Fibroblast of the conjunctiva (primary cell): ENCODE results near the gene ISM2.

Source experiments
- DNase-seq: peaks from one replicate; pipeline ENCODE4 v3.0.0-alpha.2; 2010; ENCODE audit warnings: low read depth

ISM2 gene

DNA sequence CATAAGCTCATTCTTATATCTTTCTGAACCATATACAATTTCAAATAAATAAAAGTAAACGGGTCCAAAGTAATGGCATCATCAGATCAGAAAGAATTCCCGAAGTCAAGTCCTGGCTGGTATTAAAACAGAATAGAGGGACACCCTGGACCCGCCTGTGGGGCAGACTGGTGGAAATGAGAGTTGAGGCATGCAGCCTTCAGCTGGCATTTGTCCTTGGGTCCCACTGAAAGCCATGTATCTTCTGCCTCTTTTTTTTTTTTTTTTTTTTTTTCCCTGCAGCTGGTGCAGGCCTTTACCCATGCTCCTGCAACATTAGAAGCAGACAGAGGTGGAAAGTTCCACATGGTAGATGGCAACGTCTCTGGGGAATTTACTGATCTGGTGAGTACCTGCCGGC lies 30.8 kb downstream of the ISM2 start:
- no peak for DNase-seq

DNA sequence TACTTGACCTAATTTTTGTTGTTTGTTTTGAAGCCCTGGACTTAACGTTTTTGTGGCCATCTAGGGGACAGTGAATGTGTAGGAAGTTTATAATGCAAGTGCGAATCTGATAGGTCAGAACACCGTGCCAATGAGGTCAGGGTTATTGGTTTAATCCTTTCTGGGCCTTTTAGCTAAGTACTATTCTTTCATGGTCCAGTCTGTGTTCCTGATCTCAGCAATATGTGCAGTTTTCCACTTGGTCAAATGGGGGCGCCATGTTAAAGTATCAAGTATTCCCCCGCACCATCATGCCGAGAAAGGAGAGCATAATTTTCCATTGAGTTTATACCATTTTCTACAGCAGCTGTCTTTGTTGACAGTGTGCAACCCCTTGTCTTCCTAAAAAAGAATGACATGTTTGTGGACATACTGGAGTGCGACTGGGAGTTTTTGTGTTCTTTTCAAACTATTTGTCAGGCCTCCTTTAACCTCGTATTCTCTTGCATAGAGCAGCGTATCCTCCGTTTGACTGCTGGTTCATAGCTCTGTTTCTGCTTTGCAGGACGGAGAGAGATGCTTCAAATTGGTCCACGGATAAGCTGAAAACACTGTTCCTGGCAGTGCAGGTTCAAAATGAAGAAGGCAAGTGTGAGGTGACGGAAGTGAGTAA lies 39.4 kb downstream of the ISM2 start:
- peak; percentile 63 for DNase-seq

DNA sequence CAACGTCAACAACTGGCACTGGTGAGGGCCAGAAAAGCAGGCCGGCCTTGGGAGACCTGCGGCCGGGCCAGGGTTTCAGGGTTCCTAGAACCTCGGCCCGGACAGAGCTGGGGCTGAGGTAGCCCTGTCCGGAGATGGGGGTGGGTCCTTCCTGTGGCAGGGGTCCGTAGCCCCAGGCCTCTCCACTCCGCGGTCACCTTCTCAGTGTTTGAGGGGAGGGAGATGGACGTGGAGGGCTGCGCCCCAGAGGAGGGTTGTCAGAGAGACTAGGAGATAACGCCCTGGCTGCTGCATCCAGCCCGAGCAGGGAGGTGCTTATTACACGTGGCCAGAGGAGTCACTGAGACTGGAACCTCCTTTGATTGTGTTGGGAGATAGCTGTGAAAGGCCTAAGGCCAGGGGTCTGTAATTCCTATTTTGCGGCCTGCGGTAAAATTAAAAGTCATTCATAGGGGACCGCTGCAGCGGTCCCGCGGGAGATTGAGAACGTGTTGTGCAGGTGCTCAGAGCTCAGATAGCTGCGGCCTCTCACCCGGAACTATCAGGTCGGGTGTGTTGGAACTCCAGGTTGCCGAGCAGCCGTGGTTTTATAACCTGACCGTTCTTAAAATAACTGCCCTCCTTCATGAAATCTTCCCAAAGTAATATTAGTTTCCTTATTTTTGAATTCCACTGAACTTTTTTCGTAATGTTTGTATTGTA lies 40.2 kb downstream of the ISM2 start:
- no peak for DNase-seq

GRCh38 chr14:77457522-77458248 lies 40.9 kb downstream of the ISM2 start, which contains the start of the genes AHSA1 and VIPAS39:
Gene AHSA1, plus strand, starts transcription at chr14:77458093. Its CDS starts 97 bp downstream, at chr14:77458190.
Gene VIPAS39, minus strand, starts transcription at chr14:77457601. Its CDS starts 3,499 bp downstream, at chr14:77454102.
- DNase-seq: peak; percentile 99

GRCh38 chr14:77457115-77457521 lies 41.5 kb downstream of the ISM2 start:
- no peak for DNase-seq

GRCh38 chr14:77455966-77456640 lies 42.5 kb downstream of the ISM2 start:
- no peak for DNase-seq

- DNase-seq: no peak
Observed at GRCh38 chr14:77442196-77442595, 56.4 kb downstream of the ISM2 start.

DNA sequence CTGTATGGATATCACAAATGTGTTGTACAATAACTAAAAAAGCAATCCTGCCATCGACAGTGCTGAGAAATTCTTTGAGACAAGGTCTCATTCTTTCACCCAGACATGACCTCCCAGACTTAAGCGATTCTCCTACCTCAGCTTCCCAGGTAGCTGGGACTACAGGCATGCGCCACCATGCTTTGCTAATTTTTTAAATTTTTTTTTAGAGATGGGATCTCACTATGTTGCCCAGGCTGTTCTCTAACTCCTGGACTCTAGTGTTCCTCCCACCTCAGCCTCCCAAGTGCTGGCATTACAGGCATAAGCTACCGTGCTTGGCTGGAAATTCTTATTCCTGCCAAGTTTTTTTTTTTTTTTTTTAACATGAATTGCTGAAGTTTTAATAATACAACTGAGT lies 58.8 kb downstream of the ISM2 start:
- DNase-seq: no peak

DNA sequence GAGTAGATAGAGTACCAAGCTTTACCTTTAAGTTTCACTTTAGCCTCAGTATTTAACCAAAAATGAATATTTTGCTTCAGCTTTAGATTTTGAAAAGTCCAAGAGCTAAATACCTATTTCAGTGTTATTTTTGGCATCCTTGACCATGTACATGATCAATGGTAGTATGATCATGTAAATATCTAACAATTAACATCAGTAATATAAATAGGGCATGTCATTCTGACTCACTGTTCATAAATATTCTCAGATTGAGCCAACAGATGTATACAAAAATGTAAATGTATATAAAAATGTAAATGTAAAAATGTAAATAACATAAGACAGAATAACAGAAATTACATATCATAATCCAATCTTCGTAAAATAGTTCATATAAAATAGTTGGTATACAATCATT lies 60.0 kb downstream of the ISM2 start:
- no peak for DNase-seq

DNA sequence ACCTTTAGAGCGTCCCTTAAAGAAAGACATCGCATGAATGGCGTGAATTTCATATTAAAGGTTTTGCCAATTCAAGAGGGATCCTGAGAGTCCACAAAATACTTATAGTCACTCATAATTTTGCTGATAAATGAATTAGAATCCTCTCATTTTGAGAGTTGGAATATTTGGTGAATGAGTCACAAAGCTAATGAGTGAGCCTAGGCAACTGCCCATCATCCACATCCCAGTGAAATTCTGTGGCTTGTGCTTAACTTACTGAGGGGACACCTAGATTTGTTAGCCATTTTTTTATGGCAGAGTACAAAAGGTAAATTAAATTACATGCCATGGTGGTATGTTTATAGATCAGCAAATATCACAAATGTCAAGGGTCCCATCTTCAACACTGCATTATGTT lies 62.6 kb downstream of the ISM2 start:
- no peak for DNase-seq

DNA sequence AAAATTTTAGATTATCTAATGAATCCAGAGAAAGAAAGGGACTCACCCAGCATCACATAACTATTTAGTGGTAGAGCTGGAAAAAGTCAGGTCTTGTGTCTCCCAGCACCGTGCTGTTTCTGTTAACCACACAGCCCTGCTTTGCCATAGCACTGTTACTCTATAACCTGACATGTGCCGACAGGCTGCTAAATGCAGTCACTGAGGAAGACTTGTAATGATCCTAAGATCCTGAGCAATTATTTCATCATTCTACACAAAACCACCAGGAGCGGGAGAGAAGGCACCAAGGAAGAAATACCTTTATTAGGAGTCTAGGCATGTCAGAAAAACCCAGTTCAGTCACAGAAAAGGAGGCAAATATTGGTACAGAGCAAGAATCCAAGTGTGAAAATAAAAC lies 72.2 kb downstream of the ISM2 start:
- DNase-seq: no peak

DNA sequence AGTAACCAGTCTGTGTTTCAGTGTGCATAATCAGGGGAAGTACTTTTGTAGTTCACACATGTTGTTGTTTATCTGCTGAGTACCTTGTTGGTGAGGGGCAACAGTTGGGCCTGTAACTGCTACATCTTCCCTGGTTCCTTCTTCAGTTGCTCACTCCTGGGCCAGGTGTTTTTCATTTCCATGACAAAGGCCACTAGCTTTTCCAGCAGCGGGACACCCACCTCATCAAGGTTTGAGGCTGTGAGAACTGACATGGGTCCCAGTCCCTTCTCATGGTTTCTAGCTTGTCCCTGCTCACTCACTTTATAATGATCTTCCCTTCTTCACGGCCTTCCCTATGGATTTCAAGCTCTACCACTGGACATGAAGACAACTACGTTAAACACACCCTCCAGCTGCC lies 73.8 kb downstream of the ISM2 start:
- no peak for DNase-seq
